ENCODE results near the gene LRRC47.

LRRC47 gene

GRCh38 chr1:3796215-3797061, at the start of gene LRRC47:
LRRC47 (minus strand) TSS chr1:3796498; CDS start chr1:3796476, 22 bp downstream.
- DNase-seq (ENCODE audit: low read depth in 2 of 3, low spot score in 1 of 3) = peak; percentile 85 to 95 (median 90)

- DNase-seq (ENCODE audit: low read depth in 2 of 3, low spot score in 1 of 3) = no peak
Measured at GRCh38 chr1:3842912-3843311, 46.6 kb upstream of the LRRC47 start.

- DNase-seq (ENCODE audit: low read depth in 2 of 3, low spot score in 1 of 3) = no peak
Measured at GRCh38 chr1:3841491-3841890, 45.2 kb upstream of the LRRC47 start.

DNA sequence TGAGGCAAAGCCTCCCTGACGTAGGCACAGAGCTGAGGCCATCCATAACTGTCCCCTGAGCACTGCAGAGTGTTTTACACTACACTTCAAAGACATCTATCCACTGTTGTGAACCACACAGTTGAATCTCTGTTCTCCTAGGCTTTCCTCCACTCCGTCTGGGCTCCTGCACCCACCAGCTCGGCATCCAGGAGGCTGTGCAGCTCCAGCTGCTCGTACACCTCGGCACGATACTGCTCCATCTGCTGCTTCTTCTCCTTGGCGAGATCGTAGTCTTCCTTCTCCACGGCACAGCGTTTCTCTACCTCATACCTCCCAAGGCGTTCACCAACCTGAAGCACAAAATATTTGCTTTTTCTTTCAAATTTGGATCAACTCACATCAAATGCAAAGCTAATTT, 42.5 kb upstream of the LRRC47 start:
- no peak for DNase-seq (ENCODE audit: low read depth in 2 of 3, low spot score in 1 of 3)

- no peak for DNase-seq (ENCODE audit: low read depth in 2 of 3, low spot score in 1 of 3)
Measured at GRCh38 chr1:3837685-3838084, 41.4 kb upstream of the LRRC47 start.

DNA sequence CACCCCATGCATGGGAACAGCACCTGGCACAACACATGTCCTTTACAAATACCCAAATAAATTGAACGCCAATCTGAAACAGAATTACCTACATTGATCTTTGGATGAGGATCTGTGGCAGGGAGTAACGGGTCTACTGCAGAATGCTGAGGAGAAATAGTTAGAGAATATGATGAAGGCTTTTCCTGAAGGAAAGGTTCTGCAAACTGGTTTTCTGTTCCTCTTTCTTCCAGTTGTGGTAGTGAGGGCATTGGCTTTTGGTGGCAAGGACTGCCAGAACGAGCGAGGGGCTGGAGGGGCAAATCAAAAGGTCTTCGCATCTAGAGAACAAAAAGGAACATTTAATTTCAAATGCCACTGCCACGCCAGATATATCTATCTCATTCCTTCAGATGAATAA, 40.9 kb upstream of the LRRC47 start:
- no peak for DNase-seq (ENCODE audit: low read depth in 2 of 3, low spot score in 1 of 3)

DNA sequence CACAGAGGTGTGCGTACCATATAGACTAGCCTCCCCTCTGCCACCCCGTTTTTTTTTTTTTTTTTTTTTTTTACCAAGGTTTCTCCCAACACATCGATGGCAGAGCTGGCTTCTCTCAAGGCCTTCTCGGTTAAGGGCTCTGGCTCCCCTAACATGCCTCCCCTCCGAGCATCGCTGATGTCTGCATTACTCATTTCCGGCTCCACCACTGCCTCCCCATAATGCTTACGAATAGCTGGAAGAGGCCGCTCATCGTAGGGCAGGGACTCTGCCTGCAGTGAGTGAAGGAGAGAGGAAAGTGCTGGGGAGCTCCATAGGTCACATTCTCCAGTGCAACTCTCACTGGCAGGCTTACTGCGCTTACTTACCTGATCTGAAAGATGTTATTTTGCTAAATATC, 40.1 kb upstream of the LRRC47 start:
- DNase-seq (ENCODE audit: low read depth in 2 of 3, low spot score in 1 of 3) = no peak

GRCh38 chr1:3834701-3835100, 38.4 kb upstream of the LRRC47 start:
- DNase-seq (ENCODE audit: low read depth in 2 of 3, low spot score in 1 of 3) = no peak

- no peak for DNase-seq (ENCODE audit: low read depth in 2 of 3, low spot score in 1 of 3)
Measured at GRCh38 chr1:3831689-3832088, 35.4 kb upstream of the LRRC47 start.

- DNase-seq (ENCODE audit: low read depth in 2 of 3, low spot score in 1 of 3) = no peak
Measured at GRCh38 chr1:3828391-3828790, 32.1 kb upstream of the LRRC47 start.

GRCh38 chr1:3827813-3828307, 31.6 kb upstream of the LRRC47 start:
- DNase-seq (ENCODE audit: low read depth in 2 of 3, low spot score in 1 of 3) = no peak

DNA sequence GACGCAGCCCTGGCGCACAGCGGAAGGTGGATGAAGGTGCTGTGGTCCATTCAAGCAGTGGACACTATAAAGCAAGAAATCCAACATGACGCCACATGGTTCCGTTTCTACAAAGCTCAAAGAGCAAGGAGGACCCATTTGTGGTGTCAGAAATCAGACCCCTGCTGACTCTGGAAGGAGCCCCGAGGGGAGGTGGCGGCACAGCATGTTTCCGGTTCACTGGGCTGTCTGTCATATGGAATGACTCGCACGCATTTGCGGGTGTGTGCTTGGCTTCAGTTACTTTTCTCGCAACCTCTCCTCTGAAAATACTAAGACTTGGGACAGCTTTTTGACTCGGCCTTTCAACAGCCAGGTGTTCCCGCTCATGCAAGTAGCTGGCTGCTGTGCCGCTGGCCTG, 29.1 kb upstream of the LRRC47 start:
- no peak for DNase-seq (ENCODE audit: low read depth in 2 of 3, low spot score in 1 of 3)

- no peak for DNase-seq (ENCODE audit: low read depth in 2 of 3, low spot score in 1 of 3)
Measured at GRCh38 chr1:3824650-3825049, 28.4 kb upstream of the LRRC47 start.

- no peak for DNase-seq (ENCODE audit: low read depth in 2 of 3, low spot score in 1 of 3)
Measured at GRCh38 chr1:3822421-3822820, 26.1 kb upstream of the LRRC47 start.

GRCh38 chr1:3821908-3822307, 25.6 kb upstream of the LRRC47 start:
- no peak for DNase-seq (ENCODE audit: low read depth in 2 of 3, low spot score in 1 of 3)

- DNase-seq (ENCODE audit: low read depth in 2 of 3, low spot score in 1 of 3) = no peak
Measured at GRCh38 chr1:3821447-3821846, 25.1 kb upstream of the LRRC47 start.

DNA sequence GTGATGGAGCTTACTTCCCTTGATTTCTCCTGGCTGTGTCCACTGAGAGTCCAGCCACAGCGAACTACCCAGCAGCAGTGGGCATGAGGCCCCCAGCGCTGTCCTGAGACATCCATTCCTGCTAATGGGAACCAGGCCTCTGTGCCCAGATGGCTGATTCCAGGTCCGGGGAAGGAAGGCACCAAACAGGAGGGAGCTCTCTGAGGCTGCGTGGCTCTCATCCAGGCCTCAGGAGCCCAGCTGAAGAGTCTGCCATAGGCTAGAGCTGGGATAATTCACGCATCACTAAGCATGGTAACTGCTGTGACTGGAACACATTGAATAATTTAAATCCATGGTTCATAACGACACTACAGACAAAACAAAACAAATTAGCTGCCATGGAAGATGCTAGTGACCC, 24.7 kb upstream of the LRRC47 start:
- DNase-seq (ENCODE audit: low read depth in 2 of 3, low spot score in 1 of 3) = no peak

DNA sequence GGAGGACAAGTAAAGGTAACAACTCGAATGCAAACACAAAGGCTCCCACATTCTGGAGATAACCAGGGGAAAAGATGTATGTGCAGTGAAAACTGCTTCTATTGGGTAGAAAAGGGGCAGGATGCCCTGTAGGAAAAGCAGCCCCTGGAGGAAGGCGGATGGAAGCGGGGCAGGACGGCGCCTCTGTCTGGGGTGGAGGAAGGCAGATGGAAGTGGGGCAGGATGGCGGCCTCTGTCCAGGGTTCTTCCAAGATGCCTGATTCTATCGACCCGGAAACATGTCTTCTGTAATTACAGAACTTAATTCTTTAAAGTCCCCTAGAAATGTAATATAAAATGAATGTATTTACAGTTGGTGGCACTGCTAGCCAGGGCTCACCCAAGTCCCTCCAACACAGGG, 24.0 kb upstream of the LRRC47 start:
- DNase-seq (ENCODE audit: low read depth in 2 of 3, low spot score in 1 of 3) = no peak

DNA sequence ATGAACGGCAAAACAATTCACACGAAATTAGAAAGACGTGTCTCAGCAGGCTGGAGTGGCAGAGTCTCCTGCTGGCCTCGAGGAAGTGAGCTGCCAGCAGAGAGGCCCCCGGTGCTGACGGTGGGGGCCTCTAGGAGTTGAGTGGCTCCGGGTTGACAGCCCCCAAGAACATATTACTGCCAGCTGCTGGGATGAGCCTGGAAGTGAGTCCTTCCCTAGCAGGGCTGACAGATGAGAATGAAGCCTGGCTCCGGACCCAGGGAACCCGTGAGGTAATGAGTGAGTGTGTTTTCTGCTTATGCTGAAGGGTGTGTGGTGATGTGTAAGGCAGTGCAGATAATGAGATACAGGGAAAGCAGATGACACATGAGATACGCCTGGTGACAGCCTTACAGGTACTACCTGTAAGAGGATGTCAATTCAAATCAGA, 23.5 kb upstream of the LRRC47 start:
- DNase-seq (ENCODE audit: low read depth in 2 of 3, low spot score in 1 of 3) = no peak

- no peak for DNase-seq (ENCODE audit: low read depth in 2 of 3, low spot score in 1 of 3)
Measured at GRCh38 chr1:3817821-3818597, 21.7 kb upstream of the LRRC47 start.

DNA sequence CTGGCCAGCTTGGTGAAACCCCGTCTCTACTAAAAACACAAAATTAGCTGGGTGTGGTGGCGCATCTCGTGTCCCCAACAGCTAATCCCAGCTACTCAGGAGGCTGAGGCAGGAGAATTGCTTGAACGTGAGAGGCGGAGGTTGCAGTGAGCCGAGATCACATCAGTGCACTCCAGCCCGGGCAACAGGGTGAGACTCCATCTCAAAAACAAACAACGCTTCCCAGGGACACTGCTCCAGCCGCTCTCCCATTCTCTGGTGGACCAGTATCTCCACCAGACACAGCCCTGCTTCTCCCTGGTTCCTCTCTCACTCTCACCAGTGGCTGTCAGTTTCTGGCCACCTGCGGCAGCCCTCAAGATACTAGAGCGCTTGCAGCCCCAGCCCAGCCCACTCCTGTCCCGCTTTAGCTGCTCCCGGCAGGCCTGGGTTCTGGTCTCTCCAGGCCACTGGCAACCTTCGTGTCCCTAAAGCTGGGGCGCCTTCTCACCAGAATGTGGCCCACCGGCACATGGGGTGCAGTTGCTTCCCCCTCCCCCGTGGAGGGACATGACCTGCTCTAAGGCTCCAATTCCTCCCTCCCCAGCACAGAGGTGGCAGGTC, 20.9 kb upstream of the LRRC47 start:
- DNase-seq (ENCODE audit: low read depth in 2 of 3, low spot score in 1 of 3) = no peak
